Tibial nerve (tissue), 4 donors: Measurements from ENCODE around the gene PHKB. TPM values are rescaled to one million over a fixed set of nuclear protein-coding genes. Genes with fewer than 3 reads are reported as not detected.

Experiments used
- DNase-seq, 2 donors: peaks; one replicate each; pipeline ENCODE4 v3.0.0-alpha.2; 2019; ENCODE audit warnings: low spot score in 2 of 2
- H3K27ac ChIP-seq, 4 donors: fragments of 200-600 bp; sonication (generic) in 3 of 4; one replicate each; pipeline ENCODE4 v1.5.1; 2017 to 2019; ENCODE audit warnings: mild to moderate bottlenecking in 1 of 4
- H3K27me3 ChIP-seq, 2 donors: fragments of 200-600 bp; sonication (generic) in 1 of 2; one replicate each; pipeline versions ENCODE4 v1.5.1 to v1.6.0; 2017 to 2019
- H3K36me3 ChIP-seq, 3 donors: fragments of 200-600 bp; sonication (generic); one replicate each; pipeline ENCODE4 v1.5.1; 2018 to 2019
- H3K4me1 ChIP-seq, 4 donors: fragments of 200-600 bp; sonication (generic) in 3 of 4; one replicate each; pipeline ENCODE4 v1.5.1; 2017 to 2019
- H3K4me3 ChIP-seq, 4 donors: fragments of 200-600 bp; sonication (generic) in 3 of 4; one replicate each; pipeline ENCODE4 v1.5.1; 2017 to 2019; ENCODE audit warnings: mild to moderate bottlenecking in 1 of 4, moderate library complexity in 1 of 4
- H3K9me3 ChIP-seq, 4 donors: fragments of 200-600 bp; sonication (generic) in 3 of 4; one replicate each; pipeline ENCODE4 v1.5.1; 2017 to 2019
- CTCF ChIP-seq, 5 experiments: fragments of 200-600 bp in 3 of 5; fragments of 450-650 bp in 2 of 5; sonication (generic) in 3 of 5; IDR thresholded peaks; one replicate each; pipeline ENCODE4 v1.5.1; 2016 to 2019; ENCODE audit warnings: antibody characterized with exemption in 5 of 5, mild to moderate bottlenecking in 3 of 5, moderate library complexity in 2 of 5
- EP300 ChIP-seq, 2 donors: sonication (generic); formaldehyde crosslinking; IDR thresholded peaks; one replicate each; pipeline ENCODE4 v1.6.1; 2017; ENCODE audit warnings: antibody characterized with exemption in 2 of 2, mild to moderate bottlenecking in 1 of 2
- POLR2A ChIP-seq, 2 donors: fragments of 450-650 bp; IDR thresholded peaks; one replicate each; pipeline ENCODE4 v1.6.1; 2017; ENCODE audit warnings: antibody characterized with exemption in 2 of 2, mild to moderate bottlenecking in 2 of 2, moderate library complexity in 2 of 2
- whole genome bisulfite sequencing, 2 donors: methylation state at CpG; one replicate each; pipeline ENCODE4 v1.1.5; 2018; 5-methylcytosine and 5-hydroxymethylcytosine counted together
- total RNA-seq, 4 donors: library from RNA; depleted of rRNA; stranded (reverse); fragments of >200 nt; gene quantifications; one replicate each; pipeline ENCODE4 v1.1.0, GENCODE V29; 2016

The PHKB gene
- total RNA-seq, 4 donors from 2014 or later, result 80.1 to 93.7 (median 82.4) TPM

GRCh38 chr16:47577029-47577428 is 115.9 kb downstream of the PHKB start:
- TF ChIP-seq EP300 (IDR thresholded peaks at IDR 0.05) (no peak), POLR2A (IDR thresholded peaks at IDR 0.05) (no peak), CTCF (IDR thresholded peaks at IDR 0.05) (no peak)
- no peak overlapping the region for H3K27ac ChIP-seq
- H3K4me1 ChIP-seq, result no peaks in the 10 kb centered on the region
- peaks cover 0 to 18% (median 0%) of the 10 kb centered on the region in 3 donors for H3K36me3 ChIP-seq
- no peak overlapping the region for H3K4me3 ChIP-seq
- H3K9me3 ChIP-seq, result no peaks in the 10 kb centered on the region
- H3K27me3 ChIP-seq, result no peaks in the 10 kb centered on the region
- DNase-seq, result no peak

GRCh38 chr16:47578033-47578432 is 116.9 kb downstream of the PHKB start:
- DNase-seq, result no peak
- Histone ChIP-seq H3K9me3 (no peaks in the 10 kb centered on the region), H3K36me3 (peaks cover 0 to 19% (median 0%) of the 10 kb centered on the region in 3 donors), H3K27me3 (no peaks in the 10 kb centered on the region), H3K4me3 (no peak overlapping the region), H3K27ac (no peak overlapping the region), H3K4me1 (no peaks in the 10 kb centered on the region)
- WGBS, 2 donors, result 93 to 98% methylated on average over 3 of the region's 3 CpGs
- TF ChIP-seq POLR2A (IDR thresholded peaks at IDR 0.05) (no peak), CTCF (IDR thresholded peaks at IDR 0.05) (no peak), EP300 (IDR thresholded peaks at IDR 0.05) (no peak)

- Histone ChIP-seq H3K4me3 (no peak overlapping the region), H3K27me3 (no peaks in the 10 kb centered on the region), H3K9me3 (no peaks in the 10 kb centered on the region), H3K27ac (no peak overlapping the region), H3K4me1 (no peaks in the 10 kb centered on the region), H3K36me3 (peaks cover 0 to 19% (median 0%) of the 10 kb centered on the region in 3 donors)
- WGBS, 2 donors, result 67 to 71% methylated on average over 1 of the region's 1 CpG
- no peak for DNase-seq
- no peak for TF ChIP-seq POLR2A (IDR thresholded peaks at IDR 0.05)
- no peak for TF ChIP-seq CTCF (IDR thresholded peaks at IDR 0.05)
- TF ChIP-seq EP300 (IDR thresholded peaks at IDR 0.05), result no peak
Measured at GRCh38 chr16:47578573-47578972, 117.4 kb downstream of the PHKB start.

GRCh38 chr16:47581114-47581513 is 120.0 kb downstream of the PHKB start:
- H3K27me3 ChIP-seq, result no peaks in the 10 kb centered on the region
- H3K4me3 ChIP-seq, result no peak overlapping the region
- H3K9me3 ChIP-seq, result no peaks in the 10 kb centered on the region
- H3K4me1 ChIP-seq, result peaks cover 0 to 6% (median 0%) of the 10 kb centered on the region in 4 donors
- peaks cover 0 to 8% (median 0%) of the 10 kb centered on the region in 3 donors for H3K36me3 ChIP-seq
- H3K27ac ChIP-seq, result no peak overlapping the region
- TF ChIP-seq EP300 (IDR thresholded peaks at IDR 0.05) (no peak), POLR2A (IDR thresholded peaks at IDR 0.05) (no peak), CTCF (IDR thresholded peaks at IDR 0.05) (no peak)
- DNase-seq, result no peak
- WGBS, 2 donors, result 87 to 91% methylated on average over 2 of the region's 2 CpGs

GRCh38 chr16:47584464-47585225 is 123.5 kb downstream of the PHKB start:
- peaks cover 0 to 7% (median 0%) of the 10 kb centered on the region in 4 donors for H3K4me1 ChIP-seq
- peaks cover 0 to 18% (median 0%) of the 10 kb centered on the region in 3 donors for H3K36me3 ChIP-seq
- TF ChIP-seq EP300 (IDR thresholded peaks at IDR 0.05) (no peak), POLR2A (IDR thresholded peaks at IDR 0.05) (no peak), CTCF (IDR thresholded peaks at IDR 0.05) (no peak)
- H3K4me3 ChIP-seq, result no peak overlapping the region
- H3K27ac ChIP-seq, result no peak overlapping the region
- no peaks in the 10 kb centered on the region for H3K9me3 ChIP-seq
- WGBS, 2 donors, result 93 to 94% methylated on average over 4 of the region's 4 CpGs
- H3K27me3 ChIP-seq, result no peaks in the 10 kb centered on the region
- DNase-seq, result no peak
